Naive thymus-derived CD8-positive, alpha-beta T cell (primary cell): Measurements from ENCODE around the gene DCAF11. TPM values are rescaled to one million over a fixed set of nuclear protein-coding genes. Genes with fewer than 3 reads are reported as not detected.

Experiments
- ATAC-seq, 2 donors: fragments of 150-1000 bp; cut with Tn5 transposase in 1 of 2; sonication (Bioruptor Pico), chemical (Tn5 transposase) in 1 of 2; 1 replicate in 1 of 2; 2 replicates in 1 of 2; pipeline ENCODE4 v1.10.0; 2021; ENCODE audit warnings: mild to moderate bottlenecking in 2 of 2, moderate library complexity in 2 of 2
- POLR2A ChIA-PET: fragments of 350-600 bp; sonication (Branson Sonifier 250); formaldehyde crosslinking; loops from one replicate; lab custom pipeline; 2021; ENCODE audit warnings: antibody characterized with exemption; lab: Charles Lee
- DNase-seq, 10 donors: peaks; one replicate each; pipeline versions ENCODE4 v3.0.0 to v3.0.0-alpha.2; 2020 to 2022
- H3K27ac Mint-ChIP-seq, 10 donors: one replicate each; pipeline ENCODE4 v1.8.0; 2020 to 2022; ENCODE audit warnings: mild to moderate bottlenecking in 10 of 10, mixed read lengths in 10 of 10, moderate library complexity in 4 of 10, inconsistent platforms in 1 of 10
- H3K27me3 Mint-ChIP-seq, 5 donors: one replicate each; pipeline ENCODE4 v1.8.0; 2021 to 2022; ENCODE audit warnings: mixed read lengths in 5 of 5
- H3K36me3 Mint-ChIP-seq, 3 donors: one replicate each; pipeline ENCODE4 v1.8.0; 2020 to 2022; ENCODE audit warnings: mixed read lengths in 3 of 3, mild to moderate bottlenecking in 2 of 3, inconsistent platforms in 1 of 3
- H3K4me1 Mint-ChIP-seq, 4 donors: one replicate each; pipeline ENCODE4 v1.8.0; 2021 to 2022; ENCODE audit warnings: mixed read lengths in 4 of 4
- H3K4me3 Mint-ChIP-seq, 10 donors: one replicate each; pipeline ENCODE4 v1.8.0; 2020 to 2022; ENCODE audit warnings: mild to moderate bottlenecking in 10 of 10, mixed read lengths in 10 of 10, moderate library complexity in 6 of 10, inconsistent platforms in 1 of 10
- H3K9me3 Mint-ChIP-seq, 9 donors: one replicate each; pipeline ENCODE4 v1.8.0; 2020 to 2022; ENCODE audit warnings: mixed read lengths in 9 of 9, mild to moderate bottlenecking in 3 of 9, inconsistent platforms in 1 of 9, moderate library complexity in 1 of 9
- microRNA-seq: library from miRNA; unstranded; fragments of <30 nt; microRNA quantifications from one replicate; pipeline ENCODE4 v1.2.0, GENCODE V29; 2022; ENCODE audit warnings: borderline microRNAs expressed
- polyA plus RNA-seq, 3 donors: library from polyadenylated mRNA; unstranded; fragments of 300-500 nt; fragmentation: Illumina TruSeq; gene quantifications; one replicate each; pipeline ENCODE4 v1.2.3, GENCODE V29; 2021
- total RNA-seq, 8 experiments: library from RNA in 2 of 8; stranded (reverse) in 2 of 8; gene quantifications; one replicate each; pipeline ENCODE4 v1.2.3 and lab custom pipeline; 2021 to 2026

DCAF11 gene
- total and polyA plus RNA-seq, 5 experiments from 2014 or later, result 68.0 to 83.8 (median 74.1) TPM

GRCh38 chr14:24172261-24172860 lies 57.8 kb downstream of the DCAF11 start:
- Mint-ChIP-seq H3K9me3 (no peaks in the 10 kb centered on the region), H3K36me3 (peaks cover 0 to 40% (median 12%) of the 10 kb centered on the region in 3 donors), H3K27ac (peak overlapping the region in 9 of 10 donors; percentile 48 to 93 (median 91)), H3K27me3 (no peaks in the 10 kb centered on the region), H3K4me3 (peak overlapping the region; percentile 86 to 97 (median 92)), H3K4me1 (peaks cover 18 to 40% (median 37%) of the 10 kb centered on the region in 4 donors)
- ATAC-seq (no peak), DNase-seq (no peak)
- POLR2A ChIA-PET, result interaction anchor here (0.6 to 3.5 kb wide), 9 partner anchors 10 to 57 kb away, joined by 3 to 27 read pairs (median 4); partner anchors contain the start of genes DCAF11, EMC9, IPO4 and IRF9

GRCh38 chr14:24172871-24173281 lies 58.3 kb downstream of the DCAF11 start:
- H3K9me3 Mint-ChIP-seq, result no peaks in the 10 kb centered on the region
- peak overlapping the region; percentile 34 to 91 (median 68) for H3K27ac Mint-ChIP-seq
- no peaks in the 10 kb centered on the region for H3K27me3 Mint-ChIP-seq
- no peak for ATAC-seq
- POLR2A ChIA-PET, result interaction anchor here (0.7 to 2.5 kb wide), 8 partner anchors 9 to 58 kb away, joined by 3 to 11 read pairs (median 3); partner anchors contain the start of genes CHMP4A, DCAF11, IPO4 and MDP1
- H3K4me1 Mint-ChIP-seq, result peaks cover 14 to 37% (median 33%) of the 10 kb centered on the region in 4 donors
- H3K4me3 Mint-ChIP-seq, result peak overlapping the region; percentile 47 to 97 (median 83)
- H3K36me3 Mint-ChIP-seq, result peaks cover 0 to 35% (median 8%) of the 10 kb centered on the region in 3 donors
- no peak for DNase-seq

Small RNA genes lying within 50 kb of the gene (microRNA-seq; reads per million reads assigned to microRNA genes)
- not detected for gene MIR7703

Other genes starting within 250 kb of the DCAF11 start
- gene DHRS4, start 161.0 kb upstream of the DCAF11 start, total RNA-seq, result 10 to 100 TPM; 15.2 to 16.9 TPM
- 10 to 100 TPM; 28.8 to 37.6 (median 34.9) TPM for gene DHRS4, start 161.0 kb upstream of the DCAF11 start, polyA plus RNA-seq
- 10 to 100 TPM; 15.1 to 17.3 TPM for gene DHRS4L2, start 125.8 kb upstream of the DCAF11 start, total RNA-seq
- 10 to 100 TPM; 10.9 to 24.0 (median 21.2) TPM for gene DHRS4L2, start 125.8 kb upstream of the DCAF11 start, polyA plus RNA-seq
- under 1 TPM in 1 of 2 experiments, not detected in 1; 0.16 TPM for gene CARMIL3, start 62.8 kb upstream of the DCAF11 start, total RNA-seq
- under 1 TPM in 1 of 3 donors, not detected in 2; 0.03 TPM for gene CARMIL3, start 62.8 kb upstream of the DCAF11 start, polyA plus RNA-seq
- not detected for gene CPNE6, start 43.2 kb upstream of the DCAF11 start, total RNA-seq
- not detected for gene CPNE6, start 43.2 kb upstream of the DCAF11 start, polyA plus RNA-seq
- 10 to 100 TPM; 16.5 to 17.4 TPM for gene PCK2, start 20.5 kb upstream of the DCAF11 start, total RNA-seq
- gene PCK2, start 20.5 kb upstream of the DCAF11 start, polyA plus RNA-seq, result 10 to 100 TPM in 2 of 3 donors, 1 to 10 TPM in 1; 8.6 to 11.6 (median 11.3) TPM
- gene NRL, start 172 bp downstream of the DCAF11 start, total RNA-seq, result 1 to 10 TPM; 2.7 to 3.4 TPM
- gene NRL, start 172 bp downstream of the DCAF11 start, polyA plus RNA-seq, result 1 to 10 TPM; 3.0 to 3.5 (median 3.1) TPM
- 1 to 10 TPM; 1.9 to 2.2 TPM for gene FITM1, start 15.9 kb downstream of the DCAF11 start, total RNA-seq
- gene FITM1, start 15.9 kb downstream of the DCAF11 start, polyA plus RNA-seq, result under 1 TPM; 0.52 to 0.60 (median 0.52) TPM
- 100 to 1,000 TPM; 202 to 203 TPM for gene PSME1, start 21.4 kb downstream of the DCAF11 start, total RNA-seq
- 100 to 1,000 TPM; 681 to 767 (median 753) TPM for gene PSME1, start 21.4 kb downstream of the DCAF11 start, polyA plus RNA-seq
- 10 to 100 TPM; 16.6 to 18.1 TPM for gene EMC9, start 26.8 kb downstream of the DCAF11 start, total RNA-seq
- gene EMC9, start 26.8 kb downstream of the DCAF11 start, polyA plus RNA-seq, result 1 to 10 TPM; 7.5 to 9.4 (median 8.4) TPM
- gene PSME2, start 31.8 kb downstream of the DCAF11 start, total RNA-seq, result 100 to 1,000 TPM; 129 to 140 TPM
- 100 to 1,000 TPM; 402 to 471 (median 463) TPM for gene PSME2, start 31.8 kb downstream of the DCAF11 start, polyA plus RNA-seq
- 10 to 100 TPM; 85.7 to 91.4 TPM for gene RNF31, start 32.7 kb downstream of the DCAF11 start, total RNA-seq
- 10 to 100 TPM; 34.1 to 45.3 (median 37.6) TPM for gene RNF31, start 32.7 kb downstream of the DCAF11 start, polyA plus RNA-seq
- 100 to 1,000 TPM; 109 to 116 TPM for gene IRF9, start 46.5 kb downstream of the DCAF11 start, total RNA-seq
- 10 to 100 TPM; 46.6 to 68.6 (median 51.3) TPM for gene IRF9, start 46.5 kb downstream of the DCAF11 start, polyA plus RNA-seq
- gene REC8, start 57.3 kb downstream of the DCAF11 start, total RNA-seq, result 10 to 100 TPM; 33.7 to 39.2 TPM
- gene REC8, start 57.3 kb downstream of the DCAF11 start, polyA plus RNA-seq, result 10 to 100 TPM; 11.1 to 11.6 (median 11.2) TPM
- gene IPO4, start 74.0 kb downstream of the DCAF11 start, total RNA-seq, result 10 to 100 TPM; 24.4 to 24.8 TPM
- 10 to 100 TPM; 20.2 to 27.5 (median 21.1) TPM for gene IPO4, start 74.0 kb downstream of the DCAF11 start, polyA plus RNA-seq
- gene TM9SF1, start 80.7 kb downstream of the DCAF11 start, total RNA-seq, result 10 to 100 TPM; 19.4 to 22.1 TPM
- gene TM9SF1, start 80.7 kb downstream of the DCAF11 start, polyA plus RNA-seq, result 10 to 100 TPM; 23.1 to 29.8 (median 29.1) TPM
- gene TSSK4, start 90.9 kb downstream of the DCAF11 start, total RNA-seq, result 1 to 10 TPM in 1 of 2 experiments, under 1 TPM in 1; 0.30 to 1.1 TPM
- under 1 TPM; 0.79 to 0.95 (median 0.87) TPM for gene TSSK4, start 90.9 kb downstream of the DCAF11 start, polyA plus RNA-seq
- gene CHMP4A, start 98.7 kb downstream of the DCAF11 start, total RNA-seq, result 100 to 1,000 TPM in 1 of 2 experiments, 10 to 100 TPM in 1; 99.4 to 107 TPM
- gene CHMP4A, start 98.7 kb downstream of the DCAF11 start, polyA plus RNA-seq, result 100 to 1,000 TPM; 133 to 144 (median 143) TPM
- gene MDP1, start 101.3 kb downstream of the DCAF11 start, total RNA-seq, result 10 to 100 TPM; 13.7 to 15.3 TPM
- gene MDP1, start 101.3 kb downstream of the DCAF11 start, polyA plus RNA-seq, result 10 to 100 TPM; 33.8 to 39.1 (median 34.5) TPM
- gene NEDD8, start 117.6 kb downstream of the DCAF11 start, total RNA-seq, result 100 to 1,000 TPM in 1 of 2 experiments, 10 to 100 TPM in 1; 96.8 to 107 TPM
- gene NEDD8, start 117.6 kb downstream of the DCAF11 start, polyA plus RNA-seq, result 100 to 1,000 TPM; 302 to 320 (median 319) TPM
- gene GMPR2, start 118.2 kb downstream of the DCAF11 start, total RNA-seq, result 10 to 100 TPM; 76.4 to 78.6 TPM
- gene GMPR2, start 118.2 kb downstream of the DCAF11 start, polyA plus RNA-seq, result 100 to 1,000 TPM in 1 of 3 donors, 10 to 100 TPM in 2; 79.7 to 111 (median 85.4) TPM
- 100 to 1,000 TPM; 125 to 136 TPM for gene TINF2, start 127.8 kb downstream of the DCAF11 start, total RNA-seq
- gene TINF2, start 127.8 kb downstream of the DCAF11 start, polyA plus RNA-seq, result 100 to 1,000 TPM; 116 to 154 (median 150) TPM
- gene TGM1, start 148.4 kb downstream of the DCAF11 start, total RNA-seq, result 1 to 10 TPM; 6.5 to 6.9 TPM
- gene TGM1, start 148.4 kb downstream of the DCAF11 start, polyA plus RNA-seq, result under 1 TPM in 1 of 3 donors, not detected in 2; 0.13 TPM
- gene RABGGTA, start 156.8 kb downstream of the DCAF11 start, total RNA-seq, result 10 to 100 TPM; 43.3 to 46.5 TPM
- gene RABGGTA, start 156.8 kb downstream of the DCAF11 start, polyA plus RNA-seq, result 10 to 100 TPM; 12.7 to 22.1 (median 20.4) TPM
- 10 to 100 TPM; 27.5 to 34.2 TPM for gene DHRS1, start 185.0 kb downstream of the DCAF11 start, total RNA-seq
- 10 to 100 TPM; 19.6 to 22.4 (median 20.8) TPM for gene DHRS1, start 185.0 kb downstream of the DCAF11 start, polyA plus RNA-seq
- 10 to 100 TPM; 21.8 to 25.8 TPM for gene NOP9, start 185.1 kb downstream of the DCAF11 start, total RNA-seq
- gene NOP9, start 185.1 kb downstream of the DCAF11 start, polyA plus RNA-seq, result 1 to 10 TPM; 1.3 to 2.2 (median 1.6) TPM
- 10 to 100 TPM; 12.2 to 15.5 TPM for gene CIDEB, start 193.2 kb downstream of the DCAF11 start, total RNA-seq
- 10 to 100 TPM in 2 of 3 donors, 1 to 10 TPM in 1; 8.6 to 16.1 (median 13.2) TPM for gene CIDEB, start 193.2 kb downstream of the DCAF11 start, polyA plus RNA-seq
- gene LTB4R2, start 195.4 kb downstream of the DCAF11 start, total RNA-seq, result 10 to 100 TPM; 12.5 to 13.0 TPM
- 1 to 10 TPM in 2 of 3 donors, under 1 TPM in 1; 0.93 to 3.5 (median 1.5) TPM for gene LTB4R2, start 195.4 kb downstream of the DCAF11 start, polyA plus RNA-seq
- gene LTB4R, start 196.7 kb downstream of the DCAF11 start, total RNA-seq, result 10 to 100 TPM in 1 of 2 experiments, 1 to 10 TPM in 1; 9.6 to 10.1 TPM
- 1 to 10 TPM; 3.4 to 5.9 (median 4.5) TPM for gene LTB4R, start 196.7 kb downstream of the DCAF11 start, polyA plus RNA-seq
- 1 to 10 TPM; 3.8 to 4.7 TPM for gene ADCY4, start 220.3 kb downstream of the DCAF11 start, total RNA-seq
- under 1 TPM; 0.08 to 0.28 (median 0.24) TPM for gene ADCY4, start 220.3 kb downstream of the DCAF11 start, polyA plus RNA-seq
- 10 to 100 TPM; 32.9 to 35.8 TPM for gene RIPK3, start 225.2 kb downstream of the DCAF11 start, total RNA-seq
- gene RIPK3, start 225.2 kb downstream of the DCAF11 start, polyA plus RNA-seq, result 10 to 100 TPM in 1 of 3 donors, 1 to 10 TPM in 2; 5.3 to 11.1 (median 5.6) TPM